Cardiac muscle cell (in vitro differentiated cells and primary cell): ENCODE results near the gene PGD. TPM values are rescaled to one million over a fixed set of nuclear protein-coding genes. Genes with fewer than 3 reads are reported as not detected.
A peak's percentile ranks its signal among the peaks of the same experiment; 100 is the strongest.
"Not testable (repeated sequence)": the region's sequence is repeated elsewhere in the genome, so short reads cannot be mapped to it uniquely, and the experiment has no call there.

ENCODE experiments used
- DNase-seq, 2 donors: peaks; one replicate each; pipeline versions ENCODE4 v3.0.0 to v3.0.0-alpha.2; 2010 to 2017; ENCODE audit warnings: low read depth in 1 of 2, low spot score in 1 of 2
- H3K27ac ChIP-seq: fragments of 200-600 bp; sonication (generic); 2 replicates; pipeline ENCODE4 v1.5.1; 2016
- H3K27me3 ChIP-seq: fragments of 200-600 bp; sonication (generic); 2 replicates; pipeline ENCODE4 v1.6.0; 2016; ENCODE audit warnings: control low read depth
- H3K36me3 ChIP-seq: fragments of 200-600 bp; sonication (generic); 2 replicates; pipeline ENCODE4 v1.5.1; 2016; ENCODE audit warnings: control low read depth
- H3K4me1 ChIP-seq: fragments of 200-600 bp; sonication (generic); 2 replicates; pipeline ENCODE4 v1.8.1; 2017; ENCODE audit warnings: low read depth, mild to moderate bottlenecking, mixed run types
- H3K4me3 ChIP-seq: fragments of 200-600 bp; sonication (generic); 2 replicates; pipeline ENCODE4 v1.5.1; 2016; ENCODE audit warnings: mild to moderate bottlenecking
- H3K9me3 ChIP-seq: fragments of 200-600 bp; sonication (generic); 2 replicates; pipeline ENCODE4 v1.5.1; 2017; ENCODE audit warnings: low read depth, mild to moderate bottlenecking, control low read depth
- polyA plus RNA-seq: library from polyadenylated mRNA; unstranded; fragments of >200 nt; fragmentation: Nextera tagmentation; extraction: Ambion mirVana; gene quantifications from 2 replicates; pipeline ENCODE4 v1.2.1, GENCODE V29; 2016
- total RNA-seq: library from RNA; depleted of rRNA; stranded (reverse); fragments of >200 nt; gene quantifications from 2 replicates; pipeline ENCODE4 v1.2.3, GENCODE V29; 2016
- TF ChIP-seq, protein P1 (sequence below): IDR thresholded peaks from 2 replicates; pipeline ENCODE4 v1.5.1; 2012; ENCODE audit warnings: low read depth, mild to moderate bottlenecking, low read length

PGD gene
- total and polyA plus RNA-seq, 2 experiments from 2014 or later, result 201 to 214 TPM

DNA sequence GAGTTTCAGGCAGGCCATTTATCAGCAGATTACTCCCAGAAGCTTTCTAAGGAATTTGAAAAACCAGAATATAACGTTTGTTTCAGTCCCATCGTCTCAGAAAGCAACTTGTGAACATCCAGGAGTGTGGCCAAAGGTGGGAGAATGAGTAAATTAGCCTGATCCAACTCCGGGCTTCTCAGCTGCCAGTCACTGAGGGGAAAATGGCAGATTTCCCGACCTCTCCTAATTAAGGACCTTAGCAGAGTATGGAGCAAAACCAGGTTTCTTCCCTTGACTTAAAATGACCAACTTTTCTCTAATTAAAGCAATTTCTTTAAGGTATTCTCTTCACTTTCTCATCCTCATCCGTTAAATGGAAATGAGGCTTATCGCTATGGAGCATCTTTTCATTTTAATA lies 52.0 kb downstream of the PGD start:
- no peaks in the 10 kb centered on the region for H3K27me3 ChIP-seq
- DNase-seq, result no peak
- peaks cover 4% of the 10 kb centered on the region for H3K4me1 ChIP-seq
- TF ChIP-seq, protein P1, sequence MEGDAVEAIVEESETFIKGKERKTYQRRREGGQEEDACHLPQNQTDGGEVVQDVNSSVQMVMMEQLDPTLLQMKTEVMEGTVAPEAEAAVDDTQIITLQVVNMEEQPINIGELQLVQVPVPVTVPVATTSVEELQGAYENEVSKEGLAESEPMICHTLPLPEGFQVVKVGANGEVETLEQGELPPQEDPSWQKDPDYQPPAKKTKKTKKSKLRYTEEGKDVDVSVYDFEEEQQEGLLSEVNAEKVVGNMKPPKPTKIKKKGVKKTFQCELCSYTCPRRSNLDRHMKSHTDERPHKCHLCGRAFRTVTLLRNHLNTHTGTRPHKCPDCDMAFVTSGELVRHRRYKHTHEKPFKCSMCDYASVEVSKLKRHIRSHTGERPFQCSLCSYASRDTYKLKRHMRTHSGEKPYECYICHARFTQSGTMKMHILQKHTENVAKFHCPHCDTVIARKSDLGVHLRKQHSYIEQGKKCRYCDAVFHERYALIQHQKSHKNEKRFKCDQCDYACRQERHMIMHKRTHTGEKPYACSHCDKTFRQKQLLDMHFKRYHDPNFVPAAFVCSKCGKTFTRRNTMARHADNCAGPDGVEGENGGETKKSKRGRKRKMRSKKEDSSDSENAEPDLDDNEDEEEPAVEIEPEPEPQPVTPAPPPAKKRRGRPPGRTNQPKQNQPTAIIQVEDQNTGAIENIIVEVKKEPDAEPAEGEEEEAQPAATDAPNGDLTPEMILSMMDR, result no peak
- H3K36me3 ChIP-seq, result no peaks in the 10 kb centered on the region
- H3K9me3 ChIP-seq, result no peaks in the 10 kb centered on the region
- H3K4me3 ChIP-seq, result no peak overlapping the region
- H3K27ac ChIP-seq, result no peak overlapping the region

DNA sequence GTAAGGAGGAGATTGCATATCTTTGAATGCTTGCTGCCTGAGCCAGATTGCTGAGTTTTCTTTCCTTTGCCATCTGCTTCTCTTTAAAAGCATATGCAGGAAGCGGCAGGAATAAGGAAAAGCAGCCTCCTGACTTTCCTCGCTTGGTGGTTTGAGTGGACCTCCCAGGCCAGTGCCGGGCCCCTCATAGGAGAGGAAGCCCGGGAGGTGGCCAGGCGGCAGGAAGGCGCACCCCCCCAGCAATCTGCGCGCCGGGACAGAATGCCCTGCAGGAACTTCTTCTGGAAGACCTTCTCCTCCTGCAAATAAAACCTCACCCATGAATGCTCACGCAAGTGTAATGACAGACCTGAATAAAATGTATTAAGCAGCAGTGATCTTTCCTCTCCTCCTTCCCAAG lies 52.4 kb downstream of the PGD start:
- H3K27ac ChIP-seq, result no peak overlapping the region
- H3K36me3 ChIP-seq, result no peaks in the 10 kb centered on the region
- no peaks in the 10 kb centered on the region for H3K27me3 ChIP-seq
- no peaks in the 10 kb centered on the region for H3K9me3 ChIP-seq
- peak in 1 of 2 donors; percentile 40 for DNase-seq
- TF ChIP-seq, protein P1, result no peak
- H3K4me1 ChIP-seq, result peaks cover 5% of the 10 kb centered on the region
- no peak overlapping the region for H3K4me3 ChIP-seq

DNA sequence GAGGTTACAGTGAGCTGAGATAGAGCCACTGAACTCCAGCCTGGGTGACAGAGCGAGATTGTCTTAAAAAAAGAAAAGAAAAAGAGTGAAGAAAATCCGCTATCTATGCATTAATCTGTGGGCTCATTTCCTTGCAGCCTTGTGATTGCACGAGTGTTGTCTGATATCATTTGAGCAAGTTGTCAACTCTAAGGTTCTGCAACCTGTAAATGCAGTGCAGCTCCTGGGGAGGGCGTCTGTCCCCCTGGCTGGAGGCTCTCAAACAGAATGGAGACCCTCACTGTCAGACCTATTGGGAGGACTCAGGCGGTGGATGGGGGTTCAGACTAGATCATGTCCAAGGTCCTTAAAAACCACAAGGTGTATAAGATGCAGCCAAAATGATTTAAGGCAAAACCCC lies 57.2 kb downstream of the PGD start:
- Histone ChIP-seq H3K27me3 (no peaks in the 10 kb centered on the region), H3K36me3 (peaks cover 6% of the 10 kb centered on the region), H3K9me3 (no peaks in the 10 kb centered on the region), H3K27ac (peak overlapping the region; percentile 72), H3K4me3 (no peak overlapping the region), H3K4me1 (peaks cover 9% of the 10 kb centered on the region)
- TF ChIP-seq, protein P1, result no peak
- DNase-seq, result no peak

GRCh38 chr1:10456661-10457060 lies 57.8 kb downstream of the PGD start:
- H3K4me1 ChIP-seq, result peaks cover 7% of the 10 kb centered on the region
- H3K27me3 ChIP-seq, result no peaks in the 10 kb centered on the region
- DNase-seq, result peak in 1 of 2 donors; percentile 28
- TF ChIP-seq, protein P1, result no peak
- peak overlapping the region; percentile 72 for H3K27ac ChIP-seq
- peaks cover 11% of the 10 kb centered on the region for H3K36me3 ChIP-seq
- H3K4me3 ChIP-seq, result no peak overlapping the region
- H3K9me3 ChIP-seq, result no peaks in the 10 kb centered on the region

DNA sequence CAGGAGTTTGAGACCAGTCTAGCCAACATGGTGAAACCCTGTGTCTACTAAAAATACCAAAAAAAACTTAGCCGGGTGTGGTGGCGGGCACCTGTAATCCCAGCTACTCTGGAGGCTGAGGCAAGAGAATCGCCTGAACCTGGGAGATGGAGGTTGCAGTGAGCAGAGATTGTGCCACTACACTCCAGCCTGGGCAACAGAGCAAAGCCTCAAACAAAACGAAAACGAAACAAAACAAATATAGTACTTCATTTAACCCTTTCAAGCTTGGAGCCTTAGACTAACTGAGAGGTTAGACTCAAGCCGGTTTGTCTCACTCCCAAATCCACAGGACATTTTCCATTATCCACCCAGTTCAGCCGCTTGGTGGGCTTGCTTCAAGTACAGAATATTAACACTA lies 58.6 kb downstream of the PGD start:
- not testable (repeated sequence) for DNase-seq, H3K4me1 ChIP-seq, H3K27me3 ChIP-seq, H3K4me3 ChIP-seq, H3K9me3 ChIP-seq
- peak overlapping the region; percentile 34 for H3K27ac ChIP-seq
- peaks cover 16% of the 10 kb centered on the region for H3K36me3 ChIP-seq

DNA sequence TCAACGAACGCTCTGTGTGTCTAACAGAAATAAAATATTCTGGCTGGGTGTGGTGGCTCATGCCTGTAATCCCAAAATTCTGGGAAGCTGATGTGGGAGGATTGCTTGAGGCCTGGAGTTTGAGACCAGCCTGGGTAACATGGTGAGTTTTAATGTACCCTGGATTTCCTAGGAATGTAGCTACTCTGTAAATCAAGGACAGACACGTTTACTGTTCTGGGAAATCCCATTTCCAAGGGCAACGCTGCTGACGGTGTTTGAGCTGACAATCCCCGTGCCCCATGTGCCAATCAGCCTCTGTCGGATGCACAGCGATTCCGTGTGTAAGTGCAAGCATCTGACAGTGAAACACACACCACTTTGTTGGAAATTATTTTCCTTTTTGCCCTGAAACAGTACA lies 59.0 kb downstream of the PGD start:
- Histone ChIP-seq H3K9me3 (no peaks in the 10 kb centered on the region), H3K27me3 (no peaks in the 10 kb centered on the region), H3K4me1 (peaks cover 7% of the 10 kb centered on the region), H3K27ac (peak overlapping the region; percentile 34), H3K36me3 (peaks cover 20% of the 10 kb centered on the region), H3K4me3 (no peak overlapping the region)
- TF ChIP-seq, protein P1, result no peak
- DNase-seq, result no peak
